ENCODE data around the gene SNTA1. TPM values are rescaled to one million over a fixed set of nuclear protein-coding genes. Genes with fewer than 3 reads are reported as not detected.
"Not testable (repeated sequence)": the region's sequence is repeated elsewhere in the genome, so short reads cannot be mapped to it uniquely, and the experiment has no call there.

The SNTA1 gene
- total RNA-seq (2014; rRNA removed; shearing (Covaris generic)): 7.3 and 10.4 TPM in 2 replicates
- 11.2 and 11.7 TPM in 2 replicates for polyA plus RNA-seq (2014; cell fraction: nucleus; rRNA removed)

GRCh38 chr20:33443512-33444239, at the start of gene SNTA1:
Gene SNTA1 (minus strand): TSS chr20:33443763. CDS start chr20:33443620, 143 bp downstream.
- peak; percentile 72 for DNase-seq (ENCODE audit: extremely low read depth, low read depth)

DNA sequence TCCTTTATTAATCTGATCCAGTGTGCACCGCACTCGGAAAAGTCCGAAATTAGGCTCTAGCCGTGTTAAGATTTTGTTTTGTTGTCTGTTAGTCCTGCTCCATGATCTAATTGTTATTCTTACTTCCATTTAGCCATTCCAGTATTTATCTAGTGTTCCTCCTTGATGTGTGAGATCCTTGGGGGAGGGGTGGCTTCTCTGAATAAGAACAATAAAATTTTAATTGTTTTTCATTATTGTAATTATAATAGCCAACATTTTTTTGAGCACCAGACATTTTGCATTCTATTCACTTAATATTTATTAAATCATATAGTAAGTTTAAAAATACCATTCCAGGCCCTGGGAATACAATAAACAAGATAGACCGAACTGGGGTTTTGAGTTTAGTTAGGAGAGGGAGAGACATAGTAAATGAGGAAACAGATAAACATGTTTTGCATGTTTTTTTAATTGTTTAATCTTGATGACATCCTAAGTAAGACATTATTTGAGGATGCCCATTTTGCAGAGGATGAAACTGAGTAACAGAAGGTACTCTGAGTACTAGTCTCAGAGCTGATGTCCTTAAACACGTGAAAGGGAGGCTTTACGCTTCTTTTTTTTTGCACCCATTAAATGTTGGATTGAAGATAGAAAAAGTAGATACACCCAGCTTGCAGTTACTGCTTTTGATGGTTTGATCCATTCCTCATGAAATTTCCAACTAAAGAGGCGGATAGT, 47.5 kb upstream of the SNTA1 start:
- DNase-seq (ENCODE audit: extremely low read depth, low read depth): no peak

DNA sequence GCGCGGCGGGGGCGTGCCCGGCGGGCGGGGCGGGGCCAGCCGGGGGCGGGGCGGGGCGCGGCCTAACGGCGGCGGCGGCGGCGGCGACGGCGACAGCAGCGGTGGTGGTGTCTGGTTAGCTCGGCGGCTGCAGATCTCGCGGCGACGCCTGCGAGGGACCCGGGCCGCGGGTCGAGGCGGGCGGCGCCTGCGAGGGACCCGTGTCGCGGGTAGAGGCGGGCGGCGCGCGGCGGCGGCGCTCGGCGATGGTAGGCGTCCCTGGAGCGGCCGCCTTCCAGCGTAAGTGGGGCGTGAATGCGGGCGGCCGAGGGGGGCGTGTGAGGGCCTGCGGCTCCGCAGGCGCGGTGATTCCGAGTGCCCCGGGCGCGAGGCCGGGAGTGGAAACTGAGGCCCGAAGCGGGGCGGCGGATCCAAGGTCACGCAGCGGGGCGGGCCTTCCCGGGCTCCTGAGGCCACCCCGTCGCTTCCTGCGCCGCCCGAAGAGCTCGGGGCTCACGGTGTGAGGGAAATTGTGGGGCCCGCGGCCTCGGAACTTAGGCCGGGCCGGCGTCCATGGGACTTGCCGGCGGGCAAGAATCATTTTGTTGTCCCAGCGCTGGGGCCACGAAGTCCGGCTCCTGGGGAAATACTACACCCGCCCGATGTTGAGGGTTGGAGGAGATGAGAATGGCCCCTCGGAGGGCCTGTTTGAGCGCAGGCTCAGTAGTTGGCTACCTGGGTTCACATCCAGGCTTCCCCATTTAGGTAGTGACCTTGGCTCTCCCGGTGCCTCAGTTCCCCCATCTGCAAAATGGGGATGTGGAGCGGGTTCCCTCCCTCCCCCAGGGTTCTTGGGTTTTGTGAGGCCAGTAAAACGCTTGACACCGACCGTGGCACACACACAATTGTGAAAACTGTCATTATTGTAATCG, 46.7 kb upstream of the SNTA1 start, which contains the start of gene CBFA2T2:
Gene CBFA2T2 (plus strand): TSS at position 74 of the 911 bp plus-strand sequence. CDS start 172 bp downstream, at position 246.
- DNase-seq (ENCODE audit: extremely low read depth, low read depth): no peak

GRCh38 chr20:33489495-33490022, 46.0 kb upstream of the SNTA1 start:
- DNase-seq (ENCODE audit: extremely low read depth, low read depth): peak; percentile 97

- not testable (repeated sequence) for DNase-seq (ENCODE audit: extremely low read depth, low read depth)
Measured at GRCh38 chr20:33488661-33489494, 45.3 kb upstream of the SNTA1 start.

DNA sequence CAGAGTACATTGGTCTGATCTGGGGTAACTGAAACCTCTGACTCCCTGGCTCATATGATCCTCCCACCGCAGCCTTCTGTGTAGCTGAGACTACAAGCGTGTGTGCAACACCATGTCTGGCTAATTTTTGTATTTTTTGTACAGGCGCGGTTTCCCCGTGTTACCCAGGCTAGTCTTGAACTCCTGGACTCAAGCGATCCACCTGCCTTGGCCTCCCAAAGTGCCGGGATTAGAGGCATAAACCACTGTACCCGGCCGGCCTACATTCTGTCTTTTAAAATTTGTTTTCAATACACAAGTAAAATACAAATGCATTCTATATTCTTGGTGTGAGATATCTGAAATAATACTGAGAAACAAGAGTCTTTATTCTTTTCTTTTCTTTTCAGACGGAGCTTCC, 44.6 kb upstream of the SNTA1 start:
- no peak for DNase-seq (ENCODE audit: extremely low read depth, low read depth)

GRCh38 chr20:33483186-33483585, 39.6 kb upstream of the SNTA1 start:
- not testable (repeated sequence) for DNase-seq (ENCODE audit: extremely low read depth, low read depth)

- DNase-seq (ENCODE audit: extremely low read depth, low read depth): no peak
Measured at GRCh38 chr20:33482581-33482980, 39.0 kb upstream of the SNTA1 start.

DNA sequence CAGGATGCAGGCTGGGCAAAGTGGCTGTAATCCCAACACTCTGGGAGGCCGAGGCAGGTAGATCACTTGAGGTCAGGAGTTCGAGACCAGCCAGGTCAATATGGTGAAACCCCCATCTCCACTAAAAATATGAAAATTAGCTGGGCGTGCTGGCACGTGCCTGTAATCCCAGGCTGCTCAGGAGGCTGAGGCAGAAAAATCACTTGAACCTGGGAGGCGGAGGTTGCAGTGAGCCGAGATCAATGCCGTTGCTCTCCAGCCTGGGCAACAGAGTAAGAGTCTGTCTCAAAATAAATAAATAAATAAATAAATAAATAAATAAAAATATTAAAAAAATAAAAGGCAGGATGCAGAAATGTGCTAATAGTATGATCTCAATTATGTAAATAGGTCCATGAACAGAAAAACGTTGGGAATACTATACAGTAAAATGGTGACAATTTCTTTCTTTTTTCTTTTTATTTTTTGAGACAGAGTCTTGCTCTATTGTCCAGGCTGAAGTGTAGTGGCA, 37.9 kb upstream of the SNTA1 start:
- DNase-seq (ENCODE audit: extremely low read depth, low read depth): no peak

DNA sequence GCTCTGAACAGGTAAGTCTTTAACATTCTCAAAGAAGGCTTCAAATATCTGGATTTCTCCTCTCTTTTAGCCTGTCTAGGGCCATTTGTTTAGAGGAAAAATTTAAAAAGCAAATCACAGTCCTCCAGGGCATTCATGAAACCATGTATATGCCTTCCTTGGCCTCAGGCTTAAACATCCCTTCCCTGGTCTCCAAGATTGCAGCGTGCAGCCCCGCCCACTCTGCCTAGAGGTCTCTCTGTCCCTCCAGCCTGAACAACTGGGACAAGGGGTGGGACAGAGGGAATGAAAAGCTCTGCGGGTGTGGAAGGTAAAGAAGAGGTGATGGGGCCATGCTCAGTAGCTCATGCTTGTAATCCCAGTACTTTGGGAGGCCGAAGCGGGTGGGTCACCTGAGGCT, 36.5 kb upstream of the SNTA1 start:
- DNase-seq (ENCODE audit: extremely low read depth, low read depth): no peak

DNA sequence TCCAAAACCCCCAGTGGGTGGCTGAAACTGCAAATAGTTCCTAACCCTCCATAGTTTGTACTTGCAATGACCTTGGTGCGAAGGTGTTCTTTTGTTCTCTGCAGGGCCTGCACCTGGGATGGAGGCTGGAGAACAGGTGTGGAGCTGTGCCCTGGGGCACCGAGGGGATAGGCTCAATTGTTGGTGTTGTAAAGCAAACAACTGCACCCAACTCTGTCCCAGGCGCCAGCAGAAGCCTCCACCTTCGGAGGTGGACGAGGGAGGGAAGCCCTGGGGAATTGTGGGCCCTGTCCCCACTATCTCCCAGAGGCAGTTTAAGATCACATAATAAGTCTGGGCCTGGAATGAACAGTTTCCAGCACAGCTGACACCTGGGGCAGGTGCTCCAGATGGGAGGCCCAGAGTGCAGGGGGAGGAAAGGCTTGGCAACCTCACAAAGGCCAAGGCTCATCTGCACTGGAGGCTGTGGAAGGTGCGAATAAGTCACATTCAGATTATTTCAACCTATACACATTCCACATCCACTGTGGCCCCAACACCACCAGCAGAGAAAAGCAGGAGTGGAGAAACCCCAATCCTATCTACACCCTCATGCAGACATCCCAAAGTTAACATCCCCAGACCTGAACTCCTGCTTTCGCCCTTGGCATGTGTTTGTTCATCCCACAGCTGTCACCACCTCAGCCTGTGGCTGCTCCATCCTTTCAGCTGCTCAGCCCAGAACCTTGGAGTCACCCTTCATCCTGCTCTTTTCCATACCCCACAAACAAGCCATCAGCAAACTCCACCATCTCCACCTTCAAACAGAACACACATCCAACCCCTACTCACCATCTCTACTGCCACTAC, 34.0 kb upstream of the SNTA1 start:
- DNase-seq (ENCODE audit: extremely low read depth, low read depth): no peak

DNA sequence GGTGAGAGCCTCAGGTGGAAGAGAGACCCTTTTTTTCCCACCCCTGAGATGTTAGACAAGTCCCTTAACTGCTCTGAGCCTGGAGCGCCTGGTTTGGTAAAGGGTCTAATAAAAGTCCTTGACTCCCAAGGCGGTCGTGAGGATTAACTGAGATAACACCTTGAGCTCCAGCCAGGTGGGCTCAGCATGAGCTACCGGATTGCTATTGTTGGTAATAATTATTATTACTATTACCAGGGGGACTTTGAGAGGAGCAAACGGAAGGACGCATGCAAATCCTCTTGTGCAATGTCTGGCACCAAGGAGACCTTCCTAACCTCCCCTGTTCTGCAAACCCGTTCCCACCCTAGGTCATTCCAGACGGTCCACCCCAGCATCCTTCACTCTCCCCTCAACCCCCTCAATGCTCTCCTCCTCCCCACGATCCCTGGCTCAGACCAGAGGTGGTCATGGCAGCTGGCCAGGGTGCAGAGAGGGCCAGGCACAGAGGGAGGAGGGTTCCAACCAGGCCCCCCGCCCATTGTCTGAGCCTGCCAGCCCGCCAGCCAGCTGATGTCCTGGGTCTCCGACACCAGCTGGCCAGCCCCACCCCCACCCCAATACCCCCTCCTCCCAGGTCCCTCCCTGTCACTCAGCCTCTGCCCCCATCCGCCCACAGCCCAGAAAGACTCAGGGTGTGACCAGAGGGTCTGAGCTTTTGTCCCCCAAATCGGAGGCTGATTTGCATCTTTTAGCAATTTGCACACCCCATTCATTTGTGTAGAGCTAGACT, 32.0 kb upstream of the SNTA1 start:
- DNase-seq (ENCODE audit: extremely low read depth, low read depth): no peak

GRCh38 chr20:33474963-33475362, 31.4 kb upstream of the SNTA1 start:
- DNase-seq (ENCODE audit: extremely low read depth, low read depth): no peak

DNA sequence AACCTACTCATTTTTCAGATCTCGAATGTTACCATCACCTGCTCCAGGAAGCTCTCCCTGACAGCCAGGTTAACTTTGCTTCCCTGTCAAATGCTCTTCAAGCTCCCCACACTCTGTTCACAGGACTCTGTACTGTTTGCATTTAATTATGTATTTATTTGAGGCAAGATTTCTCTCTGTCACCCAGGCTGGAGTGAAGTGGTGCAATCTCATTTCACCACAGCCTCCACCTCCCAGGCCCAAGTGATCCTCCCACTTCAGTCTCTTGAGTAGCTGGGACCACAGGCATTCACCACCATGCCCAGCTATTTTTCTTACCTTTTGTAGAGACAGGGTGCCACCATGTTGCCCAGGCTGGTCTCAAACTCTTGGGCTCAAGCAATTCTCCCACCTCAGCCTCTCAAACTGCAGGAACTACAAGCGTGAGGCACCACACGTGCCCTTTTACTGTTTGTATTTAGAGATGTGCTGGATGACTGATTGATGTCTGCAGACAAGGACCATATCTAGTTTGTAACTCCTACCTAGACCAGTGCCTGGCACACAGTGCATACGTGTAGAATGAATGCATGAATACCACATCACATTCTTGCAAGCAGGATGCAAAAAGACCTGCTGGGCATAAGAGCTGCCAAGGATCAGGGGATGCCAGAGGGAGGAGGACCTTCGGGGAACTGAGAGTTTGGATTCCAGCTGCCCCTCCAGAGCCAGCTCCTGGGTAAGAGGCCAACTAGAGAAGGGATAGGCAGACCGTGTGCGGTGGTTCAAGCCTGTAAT, 30.7 kb upstream of the SNTA1 start:
- DNase-seq (ENCODE audit: extremely low read depth, low read depth): no peak

GRCh38 chr20:33472868-33473435, 29.4 kb upstream of the SNTA1 start:
- no peak for DNase-seq (ENCODE audit: extremely low read depth, low read depth)

DNA sequence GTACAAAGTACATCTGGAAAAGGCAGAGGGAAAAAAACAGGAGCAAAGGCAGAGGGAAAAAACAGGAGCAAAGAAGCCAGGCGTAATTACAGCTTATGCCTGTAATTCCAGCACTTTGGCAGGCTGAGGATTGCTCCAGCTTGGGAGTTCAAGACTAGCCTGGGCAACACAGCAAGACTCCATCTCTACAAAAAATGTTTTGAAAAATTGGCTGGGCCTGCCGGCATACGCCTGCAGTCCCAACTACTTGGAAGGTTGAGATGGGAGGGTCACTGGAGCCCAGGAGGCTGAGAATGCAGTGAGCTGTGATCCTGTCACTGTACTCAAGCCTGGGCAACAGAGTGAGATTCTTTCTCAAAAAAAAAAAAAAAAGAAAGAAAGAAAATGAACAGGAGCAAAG, 27.3 kb upstream of the SNTA1 start:
- DNase-seq (ENCODE audit: extremely low read depth, low read depth): no peak

DNA sequence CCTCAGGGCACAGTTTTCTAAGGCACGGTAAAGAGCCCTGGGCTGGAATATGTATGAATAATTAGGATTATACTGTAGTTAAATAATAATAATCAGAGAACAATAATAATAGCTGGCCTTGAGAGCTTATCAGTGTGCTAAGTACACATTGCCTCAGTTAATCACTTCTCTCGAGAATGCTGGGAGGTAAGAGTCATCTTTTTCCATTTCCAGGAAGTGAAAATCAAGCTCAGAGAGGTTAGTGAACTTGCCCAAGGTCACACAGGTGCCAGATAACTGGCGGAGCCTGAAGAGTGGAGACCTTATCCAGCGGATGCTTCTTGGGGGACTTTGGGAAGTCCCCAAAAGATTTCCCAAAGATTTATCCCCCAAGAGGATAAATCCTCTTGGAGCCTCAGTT, 26.9 kb upstream of the SNTA1 start:
- DNase-seq (ENCODE audit: extremely low read depth, low read depth): no peak
